22Rv1 (cell line): ENCODE results near the gene AUTS2.

Source experiments
- H3K27ac ChIP-seq: fragments of 450-650 bp; 2 replicates; pipeline ENCODE4 v1.5.1; 2017
- ZFX ChIP-seq: fragments of 450-650 bp; IDR thresholded peaks from 2 replicates; pipeline ENCODE4 v1.6.1; 2017; ENCODE audit warnings: antibody characterized with exemption, borderline replicate concordance
- TF ChIP-seq, protein P1 (sequence below): fragments of 450-650 bp; IDR thresholded peaks from 2 replicates; pipeline ENCODE4 v1.5.1; 2017; ENCODE audit warnings: mild to moderate bottlenecking

AUTS2 gene

DNA sequence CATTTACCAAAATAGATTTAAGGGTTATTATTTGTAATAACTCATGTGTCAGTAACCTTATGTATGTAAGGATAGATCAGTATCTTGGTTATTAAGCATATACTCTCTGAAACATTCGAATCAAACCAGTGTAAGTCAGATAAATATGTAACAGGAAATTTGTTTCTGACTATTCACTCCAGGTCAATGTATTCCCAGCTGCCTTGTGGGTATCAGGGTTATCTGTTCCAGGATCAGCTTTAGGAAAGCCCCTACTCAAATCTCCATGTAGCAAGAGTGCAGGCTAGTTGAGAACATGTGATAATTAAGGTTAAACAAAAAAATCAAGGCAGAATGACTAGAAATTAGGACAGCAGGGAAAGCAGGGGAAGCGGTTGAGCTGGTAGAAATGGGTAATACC is 201.7 kb downstream of the AUTS2 start:
- no peak overlapping the region for H3K27ac ChIP-seq
- TF ChIP-seq, protein P1, sequence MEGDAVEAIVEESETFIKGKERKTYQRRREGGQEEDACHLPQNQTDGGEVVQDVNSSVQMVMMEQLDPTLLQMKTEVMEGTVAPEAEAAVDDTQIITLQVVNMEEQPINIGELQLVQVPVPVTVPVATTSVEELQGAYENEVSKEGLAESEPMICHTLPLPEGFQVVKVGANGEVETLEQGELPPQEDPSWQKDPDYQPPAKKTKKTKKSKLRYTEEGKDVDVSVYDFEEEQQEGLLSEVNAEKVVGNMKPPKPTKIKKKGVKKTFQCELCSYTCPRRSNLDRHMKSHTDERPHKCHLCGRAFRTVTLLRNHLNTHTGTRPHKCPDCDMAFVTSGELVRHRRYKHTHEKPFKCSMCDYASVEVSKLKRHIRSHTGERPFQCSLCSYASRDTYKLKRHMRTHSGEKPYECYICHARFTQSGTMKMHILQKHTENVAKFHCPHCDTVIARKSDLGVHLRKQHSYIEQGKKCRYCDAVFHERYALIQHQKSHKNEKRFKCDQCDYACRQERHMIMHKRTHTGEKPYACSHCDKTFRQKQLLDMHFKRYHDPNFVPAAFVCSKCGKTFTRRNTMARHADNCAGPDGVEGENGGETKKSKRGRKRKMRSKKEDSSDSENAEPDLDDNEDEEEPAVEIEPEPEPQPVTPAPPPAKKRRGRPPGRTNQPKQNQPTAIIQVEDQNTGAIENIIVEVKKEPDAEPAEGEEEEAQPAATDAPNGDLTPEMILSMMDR, result no peak
- TF ChIP-seq ZFX, result no peak

DNA sequence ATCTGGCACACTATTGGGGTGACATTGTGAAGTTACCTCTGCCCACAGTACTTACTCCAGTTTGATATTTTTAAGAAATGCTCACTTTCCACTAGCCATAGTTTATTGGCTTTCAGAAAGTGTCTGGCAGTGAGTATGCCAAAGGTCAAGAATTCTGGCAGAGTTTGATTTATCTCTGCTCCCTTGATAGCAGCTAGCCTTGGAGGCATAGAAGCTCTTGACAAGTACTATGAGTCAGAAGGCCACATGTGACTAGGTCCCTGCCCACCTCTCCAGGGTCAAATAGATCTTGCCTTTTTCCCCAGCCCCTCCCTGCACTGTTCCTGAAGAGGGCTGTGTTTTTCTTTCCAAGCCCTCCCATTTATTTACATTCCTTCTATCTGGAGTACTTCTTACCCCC is 202.2 kb downstream of the AUTS2 start:
- no peak for TF ChIP-seq ZFX
- TF ChIP-seq, protein P1, result no peak
- H3K27ac ChIP-seq, result no peak overlapping the region

DNA sequence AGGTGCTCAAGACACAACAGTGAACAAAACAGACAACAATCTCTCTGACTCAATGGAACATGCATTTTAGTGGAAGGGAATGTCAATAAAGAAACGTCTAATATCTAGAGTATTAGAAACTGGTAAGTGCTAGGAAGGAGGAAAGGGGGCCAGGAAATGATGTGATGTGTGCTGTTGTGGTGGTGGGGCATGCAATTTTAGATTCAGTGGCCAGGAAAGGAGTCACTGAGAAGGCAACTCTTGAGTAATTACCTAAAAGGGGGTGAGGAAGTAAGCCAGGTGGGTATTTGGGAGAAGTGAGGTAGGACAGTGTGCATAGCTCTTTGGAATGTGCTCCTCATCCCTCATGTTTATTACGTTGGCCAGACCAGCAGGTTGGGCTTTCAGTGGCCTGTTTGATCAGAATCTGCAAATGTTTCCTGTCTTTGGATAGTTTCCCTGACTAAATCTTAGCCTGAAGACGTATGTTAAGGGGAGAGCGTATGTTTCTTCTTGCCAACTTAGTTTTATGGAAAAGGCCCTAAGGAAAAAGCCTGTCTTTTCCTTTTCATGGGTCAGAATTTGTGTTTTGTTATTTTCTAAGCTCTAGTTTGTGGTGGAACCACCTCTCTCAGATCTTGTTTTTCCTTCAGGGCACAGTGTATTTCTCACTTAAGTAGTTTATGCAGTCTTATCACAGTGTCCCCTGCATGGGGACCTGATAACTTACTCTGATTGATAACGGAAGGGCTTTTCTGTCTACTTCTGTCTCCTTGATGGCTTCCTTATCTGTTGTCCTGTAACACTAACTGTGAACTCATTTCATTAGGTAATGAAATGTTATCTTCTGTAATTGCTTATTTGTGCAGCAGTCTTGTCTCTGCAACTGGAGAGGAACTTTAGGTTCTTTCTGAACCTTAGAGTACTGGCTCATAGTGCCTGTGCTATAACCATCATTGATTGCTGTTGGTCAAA is 203.7 kb downstream of the AUTS2 start:
- TF ChIP-seq, protein P1, result no peak
- TF ChIP-seq ZFX, result no peak
- no peak overlapping the region for H3K27ac ChIP-seq

DNA sequence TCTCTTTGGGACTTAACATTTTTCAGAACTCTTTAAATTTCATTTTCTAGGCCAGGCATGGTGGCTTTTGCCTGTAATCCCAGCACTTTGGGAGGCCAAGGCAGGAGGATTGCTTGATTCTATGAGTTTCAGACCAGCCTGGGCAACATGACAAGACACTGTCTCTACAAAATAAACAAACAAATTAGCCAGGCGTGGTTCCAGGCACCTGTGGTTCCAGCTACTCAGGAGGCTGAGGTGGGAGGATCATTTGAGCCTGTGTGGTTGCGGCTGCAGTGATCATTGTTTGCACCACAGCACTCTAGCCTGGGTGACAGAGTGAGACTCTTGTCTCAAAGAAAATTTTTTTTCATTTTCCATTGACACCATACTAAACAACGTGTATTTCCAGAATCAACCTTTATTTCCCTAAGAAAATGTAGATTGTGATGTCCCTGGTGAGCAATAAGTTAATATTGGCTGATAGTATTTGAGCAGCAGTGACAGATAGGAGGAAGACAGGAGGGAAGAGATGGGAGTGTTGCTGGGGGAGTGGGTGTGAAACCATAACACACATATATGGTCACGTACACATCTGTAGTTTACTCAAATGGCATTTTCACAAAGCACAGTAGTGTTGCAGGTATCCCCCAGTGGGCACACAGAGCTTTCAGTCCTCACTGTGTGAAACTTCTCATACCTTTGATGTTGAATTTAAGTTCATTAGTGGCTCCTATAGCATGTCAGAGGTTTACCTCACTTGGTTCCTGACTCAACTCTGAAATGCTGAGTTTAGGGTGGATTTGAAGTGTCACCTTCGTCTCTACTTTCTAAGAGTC is 205.6 kb downstream of the AUTS2 start:
- no peak for TF ChIP-seq ZFX
- TF ChIP-seq, protein P1, result no peak
- no peak overlapping the region for H3K27ac ChIP-seq

DNA sequence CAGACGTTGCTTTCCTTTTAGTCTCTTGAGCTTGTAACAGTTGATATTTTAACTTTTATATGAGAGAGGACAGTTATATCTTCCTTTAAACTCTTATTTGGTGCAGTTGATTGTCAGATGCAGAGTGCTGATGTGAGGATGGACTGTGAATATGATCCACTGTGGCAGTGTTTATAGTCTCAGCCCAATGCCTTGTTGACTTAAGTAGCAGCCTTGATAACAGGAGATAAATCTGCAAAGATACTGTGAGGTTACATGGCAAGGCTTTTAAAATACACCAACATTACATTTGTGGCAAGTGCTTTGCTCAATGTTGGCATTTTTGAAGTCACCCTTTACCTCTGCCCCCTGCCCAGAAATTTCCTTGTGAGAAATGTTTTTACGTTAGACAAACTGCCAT is 206.7 kb downstream of the AUTS2 start:
- no peak for TF ChIP-seq ZFX
- TF ChIP-seq, protein P1, result no peak
- H3K27ac ChIP-seq, result no peak overlapping the region

DNA sequence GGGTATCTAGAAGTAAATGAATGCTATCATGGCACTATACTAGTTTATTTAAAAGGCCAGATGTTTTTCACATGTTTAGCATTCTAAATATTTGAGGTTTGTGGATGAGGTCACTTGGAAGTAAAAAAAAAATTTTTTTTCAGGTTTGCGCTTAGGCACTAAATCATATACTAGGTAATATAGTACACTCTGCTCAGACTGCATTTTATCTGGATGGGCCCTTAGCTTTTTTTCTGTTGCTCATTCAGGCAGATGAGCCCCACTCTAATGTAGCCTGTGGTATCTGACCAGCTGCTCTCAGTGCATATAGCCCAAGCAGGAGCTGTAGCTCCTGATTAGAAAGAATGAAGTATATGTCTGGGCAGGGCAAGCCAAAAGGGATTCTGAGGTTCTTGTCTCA is 210.1 kb downstream of the AUTS2 start:
- no peak for TF ChIP-seq ZFX
- TF ChIP-seq, protein P1, result no peak
- H3K27ac ChIP-seq, result no peak overlapping the region
